ENCODE data around the gene PCDHGA7.
A peak's percentile ranks its signal among the peaks of the same experiment; 100 is the strongest.
"Not testable (repeated sequence)": the region's sequence is repeated elsewhere in the genome, so short reads cannot be mapped to it uniquely, and the experiment has no call there.

The PCDHGA7 gene

GRCh38 chr5:141382469-141383294 lies at the start of gene PCDHGA7:
Gene PCDHGA7 (plus strand): TSS chr5:141382742. CDS start chr5:141382900, 158 bp downstream.
- DNase-seq: no peak

- DNase-seq: no peak
These were observed 43.8 kb upstream of the PCDHGA7 start, which contains the start of gene PCDHGA2 for GRCh38 chr5:141338538-141339306. Gene PCDHGA2 (plus strand): TSS chr5:141338760.

GRCh38 chr5:141340781-141341354 lies 41.7 kb upstream of the PCDHGA7 start:
- not testable (repeated sequence) for DNase-seq

GRCh38 chr5:141342773-141343172 lies 39.8 kb upstream of the PCDHGA7 start:
- no peak for DNase-seq

- no peak for DNase-seq
These were observed 39.1 kb upstream of the PCDHGA7 start, which contains the start of gene PCDHGA3 for GRCh38 chr5:141343242-141343952. Gene PCDHGA3 (plus strand): TSS chr5:141343829. CDS start chr5:141344034, 205 bp downstream.

- DNase-seq: no peak
These were observed 38.5 kb upstream of the PCDHGA7 start for GRCh38 chr5:141343953-141344463.

GRCh38 chr5:141345327-141345726 lies 37.2 kb upstream of the PCDHGA7 start:
- DNase-seq: no peak

- not testable (repeated sequence) for DNase-seq
These were observed 36.5 kb upstream of the PCDHGA7 start for GRCh38 chr5:141346017-141346416.

GRCh38 chr5:141349917-141350619 lies 32.5 kb upstream of the PCDHGA7 start, which contains the start of gene PCDHGB1:
Gene PCDHGB1 (plus strand): TSS chr5:141350099. CDS start chr5:141350261, 162 bp downstream.
- DNase-seq: peak in 1 of 2 experiments; percentile 7

GRCh38 chr5:141351591-141351990 lies 31.0 kb upstream of the PCDHGA7 start:
- no peak for DNase-seq

GRCh38 chr5:141354900-141355469 lies 27.6 kb upstream of the PCDHGA7 start, which contains the start of gene PCDHGA4:
Gene PCDHGA4 (plus strand): TSS chr5:141355021. CDS start chr5:141355108, 87 bp downstream.
- no peak for DNase-seq

- DNase-seq: no peak
These were observed 26.9 kb upstream of the PCDHGA7 start for GRCh38 chr5:141355641-141356040.

GRCh38 chr5:141356133-141356532 lies 26.4 kb upstream of the PCDHGA7 start:
- DNase-seq: no peak

GRCh38 chr5:141356950-141357349 lies 25.6 kb upstream of the PCDHGA7 start:
- no peak for DNase-seq

- DNase-seq: no peak
These were observed 22.6 kb upstream of the PCDHGA7 start, which contains the start of gene PCDHGB2 for GRCh38 chr5:141359790-141360426. Gene PCDHGB2 (plus strand): TSS chr5:141359994. CDS start chr5:141360136, 142 bp downstream.

- DNase-seq: no peak
These were observed 21.9 kb upstream of the PCDHGA7 start for GRCh38 chr5:141360685-141361084.

GRCh38 chr5:141362719-141363118 lies 19.8 kb upstream of the PCDHGA7 start:
- no peak for DNase-seq

- no peak for DNase-seq
These were observed 18.4 kb upstream of the PCDHGA7 start, which contains the start of gene PCDHGA5 for GRCh38 chr5:141363952-141364660. Gene PCDHGA5 (plus strand): TSS chr5:141364162. CDS start chr5:141364331, 169 bp downstream.
